Activated T-helper 17 cell treated with anti-CD3 and anti-CD28 coated beads, Interleukin-2, amount 50 U/mL, for 72 hours (primary cell): ENCODE results near the gene ATF4. TPM values are rescaled to one million over a fixed set of nuclear protein-coding genes. Genes with fewer than 3 reads are reported as not detected.

Experiments used
- ATAC-seq: fragments of 150-1000 bp; cut with Tn5 transposase; replicated peaks from 2 replicates; pipeline ENCODE4 v1.10.0; 2021; ENCODE audit warnings: mild to moderate bottlenecking, moderate library complexity
- H3K27ac Mint-ChIP-seq: one replicate; pipeline ENCODE4 v1.8.0; 2022; ENCODE audit warnings: mixed read lengths
- H3K27me3 Mint-ChIP-seq: one replicate; pipeline ENCODE4 v1.8.0; 2022; ENCODE audit warnings: mixed read lengths
- H3K36me3 Mint-ChIP-seq: one replicate; pipeline ENCODE4 v1.8.0; 2022; ENCODE audit warnings: low read depth, mild to moderate bottlenecking, mixed read lengths
- H3K4me1 Mint-ChIP-seq: one replicate; pipeline ENCODE4 v1.8.0; 2022; ENCODE audit warnings: mixed read lengths
- H3K4me3 Mint-ChIP-seq: one replicate; pipeline ENCODE4 v1.8.0; 2022; ENCODE audit warnings: mild to moderate bottlenecking, mixed read lengths
- H3K9me3 Mint-ChIP-seq: one replicate; pipeline ENCODE4 v1.8.0; 2022; ENCODE audit warnings: mixed read lengths
- total RNA-seq, 2 donors: library from RNA; stranded (reverse); gene quantifications; one replicate each; pipeline ENCODE4 v1.2.3, GENCODE V29; 2022

The ATF4 gene
- total RNA-seq, 2 donors from 2014 or later = 338 to 432 TPM

DNA sequence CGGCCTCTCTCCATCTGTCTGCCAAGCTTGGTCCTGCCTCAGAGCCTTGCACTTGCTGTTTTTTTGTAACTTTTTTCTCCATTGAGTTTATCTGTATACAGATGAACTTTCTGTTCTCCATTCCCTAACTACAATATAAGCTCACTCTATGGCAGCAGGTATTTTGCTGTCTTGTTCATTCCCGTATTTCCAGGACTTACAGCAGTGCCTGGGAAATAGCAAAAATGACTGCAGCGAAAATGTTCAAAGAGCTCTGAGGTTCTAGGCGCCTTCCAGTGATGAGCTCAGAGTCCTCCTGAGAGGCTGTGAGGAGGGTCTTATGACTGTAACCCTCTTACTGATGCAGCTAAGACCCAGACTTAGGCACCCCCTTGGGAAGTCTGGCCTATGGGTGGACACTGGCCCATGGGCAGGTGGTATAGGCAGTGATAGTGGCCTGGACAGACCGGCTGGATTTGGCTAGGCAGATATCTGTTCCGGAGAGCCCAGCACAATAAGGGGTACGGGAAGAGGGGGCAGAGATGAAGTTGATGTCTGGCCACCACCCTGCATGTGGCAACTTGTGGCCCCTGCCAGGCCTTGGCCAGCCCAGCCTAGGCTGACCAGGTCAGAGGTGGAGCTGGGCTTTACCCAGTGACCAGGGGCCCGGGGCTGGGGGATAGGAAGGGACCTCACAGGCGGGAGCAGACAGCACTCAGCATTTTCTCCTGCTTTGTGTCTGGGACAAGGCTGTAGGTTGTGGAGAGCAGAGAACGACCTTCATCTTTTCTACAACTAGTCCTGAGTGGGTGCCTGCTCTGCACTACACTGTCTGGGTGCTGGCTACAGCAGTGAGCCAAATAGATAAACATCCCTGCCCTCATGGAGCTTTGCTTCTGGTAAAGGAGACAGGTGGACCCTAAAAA, 4.6 kb downstream of the ATF4 start:
- Mint-ChIP-seq H3K36me3 (peaks cover 93% of the 10 kb centered on the region), H3K27ac (peak overlapping the region; percentile 71), H3K9me3 (no peaks in the 10 kb centered on the region), H3K4me3 (peak overlapping the region; percentile 46), H3K4me1 (peaks cover 49% of the 10 kb centered on the region), H3K27me3 (no peaks in the 10 kb centered on the region)
- no peak for ATAC-seq

DNA sequence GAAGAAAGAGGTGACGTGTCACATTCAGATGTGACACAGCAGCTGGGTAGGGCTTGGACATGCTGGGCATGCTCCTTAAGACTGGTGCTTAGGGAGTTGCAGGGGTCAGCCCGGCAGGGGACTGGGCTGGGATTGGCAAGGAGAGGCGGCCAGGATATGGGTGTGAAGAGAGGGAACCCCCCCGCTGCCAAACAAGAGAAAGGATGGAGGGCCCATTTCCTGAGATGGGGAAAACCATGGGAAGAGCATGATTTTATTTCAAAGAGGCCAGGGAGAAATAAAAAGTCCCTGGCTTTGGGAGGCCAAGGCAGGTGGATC, 5.3 kb downstream of the ATF4 start:
- no peak for ATAC-seq

DNA sequence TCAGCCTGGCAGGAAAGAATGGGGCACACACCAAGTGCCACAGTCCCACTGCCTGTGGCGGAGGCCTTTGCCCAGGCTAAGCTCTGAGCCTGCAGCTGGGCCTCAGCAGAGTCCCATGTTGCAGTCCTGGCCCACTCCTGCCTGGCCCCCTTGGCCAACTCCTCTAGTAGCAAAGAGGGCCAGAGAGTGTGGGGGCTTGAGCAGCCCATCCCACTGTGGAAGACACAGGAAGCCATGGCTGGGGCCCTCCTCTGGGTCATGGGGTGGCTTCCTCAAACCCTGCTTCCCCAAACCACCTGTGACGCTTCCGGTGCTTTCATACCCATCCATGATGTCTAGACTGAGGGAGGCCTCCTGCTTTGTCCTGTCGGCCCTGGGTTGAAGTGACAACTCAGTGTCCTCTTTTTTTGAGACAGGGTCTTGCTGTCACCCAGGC, 6.4 kb downstream of the ATF4 start:
- Mint-ChIP-seq H3K9me3 (no peaks in the 10 kb centered on the region), H3K27ac (peak overlapping the region; percentile 87), H3K4me1 (peaks cover 62% of the 10 kb centered on the region), H3K27me3 (no peaks in the 10 kb centered on the region), H3K4me3 (peak overlapping the region; percentile 98), H3K36me3 (peaks cover 93% of the 10 kb centered on the region)
- peak; percentile 18 for ATAC-seq

More for the DNA sequence above, 5.3 kb downstream of the ATF4 start:
- H3K27ac Mint-ChIP-seq = peak overlapping the region; percentile 71
- H3K9me3 Mint-ChIP-seq = no peaks in the 10 kb centered on the region
- peaks cover 93% of the 10 kb centered on the region for H3K36me3 Mint-ChIP-seq
- H3K4me1 Mint-ChIP-seq = peaks cover 52% of the 10 kb centered on the region
- H3K4me3 Mint-ChIP-seq = peak overlapping the region; percentile 46
- H3K27me3 Mint-ChIP-seq = no peaks in the 10 kb centered on the region

DNA sequence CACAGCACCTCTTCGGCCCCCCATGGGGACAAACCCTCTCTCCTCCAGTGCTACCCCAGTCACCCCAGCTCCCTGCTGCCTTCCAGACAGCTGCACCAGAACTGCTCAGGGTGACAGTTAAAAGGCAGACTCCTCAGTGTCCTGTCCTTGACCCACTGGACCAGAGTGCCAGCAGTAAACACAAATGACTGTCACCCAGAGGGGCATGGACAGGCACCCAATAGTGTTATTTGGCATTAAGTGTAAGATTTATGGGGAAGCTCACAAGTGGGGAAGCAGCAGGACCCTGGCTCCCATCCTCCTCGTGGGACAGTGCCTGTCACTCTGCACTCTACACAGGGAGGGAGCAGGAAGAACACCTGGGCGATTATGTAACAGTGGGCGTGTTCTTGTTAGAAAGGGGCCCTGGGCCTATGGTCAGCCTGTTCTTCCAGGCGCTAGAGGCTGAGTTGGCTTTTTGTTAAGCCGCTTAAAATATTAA, 7.2 kb downstream of the ATF4 start:
- Mint-ChIP-seq H3K27ac (peak overlapping the region; percentile 87), H3K9me3 (no peaks in the 10 kb centered on the region), H3K4me3 (peak overlapping the region; percentile 98), H3K4me1 (peaks cover 57% of the 10 kb centered on the region), H3K27me3 (no peaks in the 10 kb centered on the region), H3K36me3 (peaks cover 93% of the 10 kb centered on the region)
- no peak for ATAC-seq

DNA sequence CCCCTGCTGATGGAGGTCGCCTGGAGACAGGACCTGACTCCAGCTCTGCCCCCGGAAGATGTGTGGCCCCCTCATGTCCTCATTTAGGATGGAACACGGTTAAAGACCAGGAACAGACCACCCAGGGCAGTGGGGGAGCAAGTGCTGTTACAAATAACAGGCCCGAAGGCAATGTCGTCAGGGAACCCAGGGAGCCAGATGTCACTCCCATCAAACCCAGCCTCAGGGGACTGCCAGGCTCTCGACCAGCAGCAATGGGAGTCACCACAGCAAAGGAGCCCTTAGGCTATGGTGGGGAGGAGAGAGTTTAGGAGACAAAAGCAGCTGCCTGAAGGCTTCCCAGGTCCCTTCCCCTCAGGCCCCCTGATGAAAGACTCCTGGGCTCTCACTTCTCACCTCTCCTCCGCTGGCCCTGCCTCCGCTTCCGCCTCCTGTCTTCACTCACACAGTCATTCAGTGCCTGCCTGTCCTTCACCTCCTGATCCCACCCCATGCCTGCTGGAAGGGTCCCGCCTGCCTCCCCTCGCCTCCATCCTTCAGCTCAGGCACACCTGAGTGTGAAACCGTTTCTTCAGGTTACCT, 7.8 kb downstream of the ATF4 start:
- Mint-ChIP-seq H3K36me3 (peaks cover 91% of the 10 kb centered on the region), H3K9me3 (no peaks in the 10 kb centered on the region), H3K4me1 (peaks cover 54% of the 10 kb centered on the region), H3K4me3 (peak overlapping the region; percentile 98), H3K27ac (peak overlapping the region; percentile 80), H3K27me3 (no peaks in the 10 kb centered on the region)
- no peak for ATAC-seq

DNA sequence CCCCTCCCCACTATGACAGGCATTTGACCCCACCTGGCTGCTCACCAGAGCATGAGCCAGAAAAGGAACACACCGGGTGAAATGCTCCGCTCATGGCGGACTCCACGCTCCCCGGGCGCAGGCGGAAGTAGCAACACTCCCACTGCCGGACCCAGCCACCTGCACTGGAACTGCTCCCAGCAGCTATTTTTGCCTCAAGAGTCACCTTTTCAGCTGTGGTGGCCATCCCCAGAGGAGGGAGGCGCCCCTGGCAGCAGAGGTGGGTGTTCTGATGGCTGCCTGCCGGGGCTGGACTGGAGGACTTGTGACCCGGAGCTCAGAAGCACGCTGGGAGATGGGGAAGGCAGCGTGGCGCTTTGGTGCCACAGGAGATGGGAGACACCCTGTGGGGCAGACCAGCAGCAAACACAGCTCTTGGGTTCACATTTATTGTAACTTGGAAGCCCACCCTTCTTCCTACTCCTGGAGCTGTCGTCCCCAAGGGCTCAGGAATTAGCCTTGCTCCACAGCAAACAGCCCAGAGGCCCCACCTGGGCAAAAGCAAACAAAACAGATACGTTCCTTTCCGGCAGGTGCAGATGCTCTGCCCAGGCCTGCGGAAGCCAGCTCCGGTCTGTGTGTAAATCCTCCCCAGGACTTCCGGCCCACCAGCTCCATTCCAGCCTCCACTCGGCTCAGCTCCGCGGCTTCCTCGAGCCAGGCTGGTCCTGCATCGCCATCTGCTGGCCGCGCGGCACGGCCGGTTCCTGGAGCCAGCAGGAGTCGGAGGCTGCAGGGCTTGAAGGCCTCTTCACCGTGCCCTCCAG, 8.5 kb downstream of the ATF4 start:
- H3K27me3 Mint-ChIP-seq = no peaks in the 10 kb centered on the region
- peaks cover 54% of the 10 kb centered on the region for H3K4me1 Mint-ChIP-seq
- peak overlapping the region; percentile 98 for H3K4me3 Mint-ChIP-seq
- peak; percentile 36 for ATAC-seq
- no peaks in the 10 kb centered on the region for H3K9me3 Mint-ChIP-seq
- H3K27ac Mint-ChIP-seq = peak overlapping the region; percentile 80
- peaks cover 84% of the 10 kb centered on the region for H3K36me3 Mint-ChIP-seq

DNA sequence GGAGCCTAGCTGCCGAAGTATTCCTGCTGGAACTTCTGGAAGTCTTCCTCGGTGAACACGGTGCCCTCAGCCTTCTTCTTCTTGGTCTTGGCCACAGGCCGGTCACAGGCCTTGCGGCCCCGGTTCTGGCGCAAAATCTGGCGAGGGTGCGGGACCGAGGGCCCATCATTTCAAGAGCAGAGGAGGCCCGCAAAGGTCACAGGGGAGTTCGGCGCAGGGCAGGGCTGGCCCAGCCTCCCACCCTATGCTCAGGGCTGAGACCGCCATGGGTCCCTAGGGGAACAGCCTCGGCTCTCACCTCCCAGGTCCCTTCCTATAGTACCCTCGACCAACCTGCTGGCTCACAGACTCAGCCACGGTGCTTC, 9.1 kb downstream of the ATF4 start:
- H3K4me3 Mint-ChIP-seq = peak overlapping the region; percentile 98
- peaks cover 78% of the 10 kb centered on the region for H3K36me3 Mint-ChIP-seq
- no peaks in the 10 kb centered on the region for H3K27me3 Mint-ChIP-seq
- ATAC-seq = no peak
- peaks cover 56% of the 10 kb centered on the region for H3K4me1 Mint-ChIP-seq
- peak overlapping the region; percentile 80 for H3K27ac Mint-ChIP-seq
- no peaks in the 10 kb centered on the region for H3K9me3 Mint-ChIP-seq

DNA sequence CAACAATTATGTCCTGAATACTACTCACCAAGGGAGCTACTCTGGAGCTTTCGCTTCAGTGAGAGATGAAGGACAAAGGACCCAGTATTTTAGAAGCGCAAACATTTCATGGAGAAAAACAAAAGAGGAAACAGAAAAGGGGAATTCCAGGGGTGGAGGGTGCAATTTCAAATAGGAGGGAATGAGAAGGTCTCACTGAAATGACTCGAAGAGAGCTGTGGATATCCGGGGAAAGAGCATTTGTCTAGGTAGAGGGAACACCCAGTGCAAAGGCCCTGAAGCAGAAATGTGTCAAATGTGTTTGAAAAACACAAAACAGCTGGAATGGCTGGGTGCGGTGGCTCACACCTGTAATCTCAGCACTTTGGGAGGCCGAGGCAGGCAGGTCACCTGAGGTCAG, 9.8 kb downstream of the ATF4 start:
- H3K4me1 Mint-ChIP-seq = peaks cover 50% of the 10 kb centered on the region
- peak overlapping the region; percentile 98 for H3K4me3 Mint-ChIP-seq
- H3K27ac Mint-ChIP-seq = peak overlapping the region; percentile 80
- H3K36me3 Mint-ChIP-seq = peaks cover 71% of the 10 kb centered on the region
- no peaks in the 10 kb centered on the region for H3K27me3 Mint-ChIP-seq
- ATAC-seq = no peak
- H3K9me3 Mint-ChIP-seq = no peaks in the 10 kb centered on the region

DNA sequence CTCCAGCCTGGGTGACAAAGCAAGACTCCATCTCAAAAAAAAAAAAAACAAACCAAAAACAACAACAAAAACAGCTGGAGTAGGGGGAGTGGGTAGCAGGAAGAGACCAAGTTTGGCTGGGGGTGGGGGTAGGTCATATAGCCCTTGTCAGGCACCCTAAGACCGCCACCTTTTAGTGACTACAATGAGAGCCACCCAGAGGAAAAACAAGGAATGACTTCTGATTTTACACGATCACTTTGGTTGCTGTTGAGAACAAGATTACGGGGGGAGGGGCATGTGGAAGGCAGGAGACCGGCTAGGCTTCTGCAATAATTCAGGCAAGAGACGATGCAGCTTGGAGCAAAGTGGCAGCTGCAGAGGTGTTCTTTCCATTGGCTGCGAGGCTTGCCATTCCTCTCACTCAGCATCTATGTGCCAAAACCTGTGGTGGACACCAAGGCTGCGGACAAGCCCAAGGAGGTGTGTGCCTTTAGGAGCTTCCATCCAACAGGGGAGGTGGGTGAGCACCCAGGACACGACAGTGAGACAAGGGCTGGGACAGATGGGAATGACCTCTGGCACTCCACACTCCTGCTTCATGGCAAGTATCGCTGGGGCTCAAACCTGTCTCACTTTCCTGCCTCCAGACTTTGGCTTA, 10.4 kb downstream of the ATF4 start:
- ATAC-seq = no peak
- Mint-ChIP-seq H3K27me3 (no peaks in the 10 kb centered on the region), H3K9me3 (no peaks in the 10 kb centered on the region), H3K4me1 (peaks cover 44% of the 10 kb centered on the region), H3K4me3 (peak overlapping the region; percentile 98), H3K27ac (peak overlapping the region; percentile 96), H3K36me3 (peaks cover 64% of the 10 kb centered on the region)

DNA sequence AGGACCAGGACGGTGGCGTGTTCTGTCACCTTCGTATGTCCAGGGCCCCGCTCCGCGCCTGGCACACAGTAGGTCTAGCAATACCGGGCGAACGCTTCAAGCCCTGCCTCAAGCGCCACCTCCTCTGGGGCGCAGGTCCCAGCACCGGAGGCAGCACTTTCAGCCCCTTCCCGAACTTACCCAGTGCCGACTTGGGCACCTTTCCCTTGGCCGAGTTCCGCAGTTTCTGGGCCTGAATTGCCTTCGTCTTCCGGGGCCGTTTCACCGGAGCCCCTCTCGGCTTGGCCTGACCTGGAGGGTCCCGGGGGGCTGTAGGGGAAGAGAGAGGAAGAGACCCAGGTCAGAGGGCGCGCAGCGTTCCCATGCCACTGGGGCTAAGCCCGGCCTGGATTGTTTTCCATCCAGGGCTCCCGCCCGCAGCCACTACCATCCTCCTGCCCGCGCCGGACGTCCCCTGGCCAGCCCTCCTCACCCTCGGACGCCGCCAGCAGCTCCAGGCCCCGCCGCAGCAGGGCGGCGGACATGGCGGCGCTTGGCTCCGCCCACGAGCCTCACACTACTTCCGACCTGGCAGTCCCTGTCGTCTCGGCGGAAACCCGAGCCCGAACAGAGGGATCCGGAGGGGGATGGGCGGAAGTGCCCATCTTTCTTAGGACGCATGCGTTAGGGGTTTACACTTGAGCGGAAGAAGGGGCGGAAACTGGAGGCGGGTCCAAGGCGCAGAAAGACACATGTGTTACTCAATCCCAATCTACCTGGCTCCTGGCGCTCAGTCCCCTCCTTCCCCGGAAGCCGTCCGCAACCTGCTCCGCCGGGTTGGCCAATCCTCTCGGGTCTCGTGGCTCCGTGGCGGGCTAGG, 12.1 kb downstream of the ATF4 start, which contains the start of gene RPS19BP1:
RPS19BP1 (minus strand) TSS at position 534 of the 859 bp plus-strand sequence; CDS start at position 524, 10 bp downstream.
- Mint-ChIP-seq H3K27me3 (no peaks in the 10 kb centered on the region), H3K27ac (peak within 1 kb of the TSS; percentile 96), H3K4me1 (peaks cover 38% of the 10 kb centered on the region), H3K36me3 (peaks cover 52% of the 10 kb centered on the region), H3K4me3 (peak within 1 kb of the TSS; percentile 98), H3K9me3 (no peaks in the 10 kb centered on the region)
- peak; percentile 91 for ATAC-seq

DNA sequence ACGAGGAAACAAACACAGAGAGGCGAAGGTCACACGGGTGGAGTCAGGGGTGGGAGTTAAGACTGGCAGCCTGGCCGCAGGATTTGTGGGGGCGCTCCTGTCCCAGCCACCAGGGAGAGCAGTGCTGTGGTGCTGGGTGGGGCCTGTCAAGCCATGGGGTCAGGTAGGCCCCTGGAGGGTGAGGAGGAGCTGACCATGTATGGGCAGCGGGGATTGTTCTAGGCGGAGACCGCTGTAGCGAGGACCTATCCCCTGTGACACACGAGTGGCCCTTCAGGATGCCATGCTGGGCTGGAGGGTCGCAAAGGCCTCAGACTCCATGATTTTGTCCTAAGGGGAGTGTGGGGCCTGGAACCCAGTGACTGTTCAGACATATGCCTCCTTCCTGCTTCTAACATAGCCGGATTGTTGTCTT, 13.7 kb downstream of the ATF4 start:
- Mint-ChIP-seq H3K36me3 (peaks cover 38% of the 10 kb centered on the region), H3K27ac (peak overlapping the region; percentile 55), H3K27me3 (no peaks in the 10 kb centered on the region)

DNA sequence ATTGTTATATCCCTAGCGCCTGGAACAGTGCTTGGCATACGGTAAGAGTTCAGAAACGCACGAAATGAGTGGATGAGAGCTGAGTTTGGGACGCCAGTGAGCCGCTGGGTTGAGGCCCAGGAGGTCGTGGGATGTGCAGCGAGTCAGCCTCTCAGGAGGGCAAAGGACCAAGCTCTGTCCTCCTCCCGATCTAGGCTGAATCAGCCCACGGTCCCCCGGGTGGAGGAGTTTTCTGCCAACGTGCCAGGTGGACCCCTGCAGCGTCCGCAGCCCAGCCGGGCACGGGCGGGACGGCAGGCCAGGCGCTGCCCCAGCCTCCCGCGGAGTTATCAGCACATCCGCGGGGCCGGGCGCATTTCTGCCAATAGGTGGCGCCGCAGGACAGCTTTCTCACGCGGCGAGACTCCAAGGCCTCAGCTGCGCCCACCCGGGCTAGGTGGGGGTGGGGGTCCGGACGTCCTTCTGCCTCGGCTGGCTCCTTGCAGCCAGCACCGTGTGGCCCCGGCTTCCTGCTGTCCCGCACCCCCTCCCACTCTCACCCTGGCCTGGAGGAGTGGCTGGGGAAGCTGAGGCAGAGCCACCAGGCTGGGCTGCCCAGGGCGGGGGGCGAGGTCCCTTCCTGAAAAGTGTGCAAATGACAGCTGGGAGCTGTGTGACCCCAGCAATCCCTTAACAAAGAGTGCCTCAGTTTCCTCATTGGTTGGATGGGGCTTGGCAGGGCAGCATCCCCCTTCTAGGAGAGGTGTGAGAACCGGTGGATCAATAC, 14.4 kb downstream of the ATF4 start:
- Mint-ChIP-seq H3K36me3 (peaks cover 31% of the 10 kb centered on the region), H3K4me3 (peak overlapping the region; percentile 70)

More for the DNA sequence above, 13.7 kb downstream of the ATF4 start:
- Mint-ChIP-seq H3K9me3 (no peaks in the 10 kb centered on the region), H3K4me1 (peaks cover 25% of the 10 kb centered on the region), H3K4me3 (peak overlapping the region; percentile 70)
- no peak for ATAC-seq

DNA sequence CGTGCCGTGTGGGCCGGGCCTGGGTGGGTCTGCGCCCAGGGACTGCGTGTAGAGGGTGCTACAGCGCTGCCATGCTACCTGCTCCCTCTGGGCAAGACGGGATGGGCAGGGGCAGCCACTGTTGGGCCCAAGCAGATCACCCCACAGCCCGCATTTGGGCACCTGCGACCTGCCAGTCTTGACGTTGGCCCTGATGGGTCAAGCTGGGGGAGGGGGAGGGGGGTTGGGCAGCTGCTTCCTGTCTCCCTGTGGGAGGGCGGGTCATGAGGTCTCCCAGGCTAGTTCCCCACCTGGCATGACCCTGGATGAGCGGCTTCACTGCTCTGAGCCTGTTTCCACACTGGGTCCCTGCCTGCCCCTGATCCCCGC, 15.0 kb downstream of the ATF4 start:
- H3K36me3 Mint-ChIP-seq = peaks cover 26% of the 10 kb centered on the region
- H3K27me3 Mint-ChIP-seq = no peaks in the 10 kb centered on the region
- ATAC-seq = no peak
- no peaks in the 10 kb centered on the region for H3K9me3 Mint-ChIP-seq
- H3K4me1 Mint-ChIP-seq = peaks cover 20% of the 10 kb centered on the region
- H3K27ac Mint-ChIP-seq = no peak overlapping the region
- no peak overlapping the region for H3K4me3 Mint-ChIP-seq

More for the DNA sequence above, 14.4 kb downstream of the ATF4 start:
- ATAC-seq = peak; percentile 25
- Mint-ChIP-seq H3K9me3 (no peaks in the 10 kb centered on the region), H3K27me3 (no peaks in the 10 kb centered on the region), H3K4me1 (peaks cover 24% of the 10 kb centered on the region), H3K27ac (peak overlapping the region; percentile 55)
